Glomerular endothelial cell (primary cell): ENCODE measurements around the gene MEF2A. TPM values are rescaled to one million over a fixed set of nuclear protein-coding genes. Genes with fewer than 3 reads are reported as not detected.
"Not testable (repeated sequence)": the region's sequence is repeated elsewhere in the genome, so short reads cannot be mapped to it uniquely, and the experiment has no call there.

Experiments used
- DNase-seq: peaks from one replicate; pipeline ENCODE4 v3.0.0-alpha.2; 2011; ENCODE audit warnings: low read depth, low spot score; ENCODE audit errors: extremely low read depth
- total RNA-seq: library from RNA; depleted of rRNA; stranded (reverse); fragments of >200 nt; gene quantifications from 2 replicates; pipeline ENCODE4 v1.2.3, GENCODE V29; 2015

The MEF2A gene
- 28.9 and 58.9 TPM in 2 replicates for total RNA-seq

DNA sequence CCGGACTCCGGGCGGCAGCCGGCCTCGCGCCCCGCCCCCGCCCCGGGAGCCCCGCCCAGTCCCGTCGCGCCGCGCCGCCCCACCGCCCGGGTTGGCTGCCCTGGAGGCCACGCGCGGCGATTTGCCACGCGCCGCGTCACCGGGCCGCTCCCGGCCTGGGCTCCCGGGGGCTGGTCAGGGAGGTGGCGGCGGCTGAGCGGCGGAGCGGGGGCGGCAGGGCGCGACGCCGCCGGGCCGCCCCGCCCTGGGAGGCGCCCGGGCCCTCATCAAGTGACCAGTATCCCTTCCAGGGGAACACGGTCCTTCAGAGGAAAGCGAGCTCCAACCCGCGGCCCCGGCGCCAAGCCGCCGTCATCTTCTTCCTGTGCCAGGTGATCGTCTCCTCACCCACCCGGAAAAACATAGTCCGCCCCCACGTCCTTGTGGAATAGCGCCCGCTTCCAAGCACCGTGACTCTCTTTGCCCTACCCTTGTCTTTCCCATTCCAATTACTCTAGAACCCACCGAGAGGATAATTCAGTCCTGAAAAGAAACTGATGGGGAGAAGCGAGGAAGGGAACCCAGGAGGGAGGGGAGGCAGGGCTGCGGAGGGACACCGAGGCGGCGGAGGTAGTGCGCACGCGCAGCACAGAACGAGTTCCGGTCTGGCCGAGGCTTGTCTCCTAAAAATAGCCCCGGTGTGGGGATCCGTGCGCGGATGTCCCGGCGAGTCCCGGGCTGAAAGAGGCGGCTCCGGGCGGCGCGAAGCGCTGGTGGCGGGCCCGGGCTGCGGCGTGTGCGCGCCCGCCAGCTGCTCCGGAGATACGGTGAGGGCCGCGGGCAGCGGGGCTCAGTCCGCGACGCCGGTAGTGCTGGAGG lies at the start of gene MEF2A:
MEF2A (plus strand) TSS at position 686 of the 858 bp plus-strand sequence. CDS start 67,136 bp downstream, outside the sequence.
- DNase-seq, result peak; percentile 72

- DNase-seq, result no peak
Measured at GRCh38 chr15:99518191-99518590, 47.6 kb upstream of the MEF2A start.

GRCh38 chr15:99519366-99519765 lies 46.4 kb upstream of the MEF2A start:
- DNase-seq, result not testable (repeated sequence)

DNA sequence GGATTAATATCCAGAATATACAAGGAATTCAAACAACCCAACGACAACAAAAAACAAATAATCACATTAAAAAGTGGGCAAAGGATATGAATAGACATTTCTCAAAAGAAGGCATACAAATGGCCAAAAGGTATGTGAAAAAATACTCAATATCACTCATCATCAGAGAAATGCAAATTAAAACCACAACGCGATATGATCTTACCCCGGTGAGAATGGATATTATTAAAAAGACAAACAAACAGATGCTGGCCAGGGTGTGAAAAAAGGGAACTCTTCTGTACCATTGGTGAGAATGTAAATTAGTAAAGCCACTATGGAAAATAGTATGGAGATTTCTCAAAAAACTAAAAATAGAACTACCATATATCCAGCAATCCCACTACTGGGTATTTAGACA lies 43.5 kb upstream of the MEF2A start:
- DNase-seq, result no peak

DNA sequence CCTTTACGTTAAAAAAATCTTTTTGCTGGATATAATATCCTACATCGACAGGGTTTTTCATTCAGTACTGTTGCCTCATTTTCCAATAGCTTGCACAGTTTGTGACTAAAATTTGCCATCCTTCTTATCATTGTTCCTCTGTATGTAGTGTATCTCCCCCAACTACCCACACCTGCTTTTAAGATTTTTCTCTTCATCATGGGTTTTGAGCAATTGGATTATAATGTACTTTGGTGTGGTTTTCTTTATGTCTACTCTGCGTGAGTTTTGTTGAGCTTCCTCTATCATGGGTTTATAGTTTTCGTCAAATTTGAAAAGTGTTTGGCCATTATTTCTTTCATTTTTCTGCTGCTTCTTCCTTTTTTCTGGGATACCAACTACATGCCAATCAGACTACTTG lies 39.6 kb upstream of the MEF2A start:
- DNase-seq, result no peak

DNA sequence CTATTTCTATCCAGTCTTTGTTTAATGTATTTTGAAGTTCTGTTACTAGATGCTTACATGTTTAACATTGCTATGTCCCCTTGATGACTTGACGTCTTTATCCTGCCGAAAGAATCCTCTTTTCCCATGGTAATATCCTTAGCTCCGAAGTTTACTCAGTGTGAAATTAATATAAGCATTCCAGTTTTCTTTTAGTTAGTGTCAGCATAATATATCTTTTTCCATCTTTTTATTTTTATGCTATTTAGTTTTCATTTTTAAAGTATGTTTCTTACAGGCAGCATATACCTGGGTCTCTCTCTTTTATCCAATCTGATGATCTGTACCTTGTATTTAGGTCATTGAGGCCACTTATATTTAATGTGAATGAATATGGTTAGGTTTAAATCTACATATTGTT lies 39.1 kb upstream of the MEF2A start:
- DNase-seq, result no peak

GRCh38 chr15:99536422-99537040 lies 29.3 kb upstream of the MEF2A start:
- peak; percentile 31 for DNase-seq

GRCh38 chr15:99537344-99537743 lies 28.4 kb upstream of the MEF2A start:
- no peak for DNase-seq

- no peak for DNase-seq
Measured at GRCh38 chr15:99538261-99538660, 27.5 kb upstream of the MEF2A start.

GRCh38 chr15:99542828-99543227 lies 23.0 kb upstream of the MEF2A start:
- no peak for DNase-seq

GRCh38 chr15:99545605-99546004 lies 20.2 kb upstream of the MEF2A start:
- DNase-seq, result no peak

DNA sequence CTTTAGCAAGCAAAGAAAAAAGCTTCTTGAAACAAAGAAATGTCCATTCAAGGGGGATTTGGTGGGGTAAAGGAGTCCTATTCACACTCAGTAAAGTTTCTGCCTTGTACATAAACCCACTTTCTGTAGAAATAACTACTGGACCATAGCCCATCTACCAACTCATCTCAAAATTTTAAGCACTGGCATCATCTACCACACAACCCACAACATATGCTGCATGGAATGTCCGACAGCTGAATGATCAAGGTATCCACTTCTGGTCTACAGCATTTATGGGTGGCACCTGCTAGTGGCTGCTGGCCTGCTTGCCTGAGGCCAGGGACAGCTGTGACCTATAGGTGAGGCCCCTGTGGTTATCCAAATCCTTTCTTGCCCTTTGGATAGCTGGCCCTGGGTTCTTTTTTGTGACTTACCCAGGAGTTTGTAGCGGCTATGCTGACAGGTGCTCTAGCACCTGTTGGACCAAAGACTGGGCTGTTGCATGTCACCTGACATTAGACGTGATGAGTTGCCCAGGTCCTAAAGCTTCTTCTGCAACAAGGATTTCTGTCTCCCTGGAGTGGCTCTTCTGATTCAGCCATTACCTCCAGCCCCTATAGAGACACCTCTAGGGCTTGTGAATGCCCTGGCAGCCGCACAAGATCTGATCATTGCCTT lies 19.2 kb upstream of the MEF2A start:
- DNase-seq, result no peak

- no peak for DNase-seq
Measured at GRCh38 chr15:99547517-99547916, 18.3 kb upstream of the MEF2A start.

DNA sequence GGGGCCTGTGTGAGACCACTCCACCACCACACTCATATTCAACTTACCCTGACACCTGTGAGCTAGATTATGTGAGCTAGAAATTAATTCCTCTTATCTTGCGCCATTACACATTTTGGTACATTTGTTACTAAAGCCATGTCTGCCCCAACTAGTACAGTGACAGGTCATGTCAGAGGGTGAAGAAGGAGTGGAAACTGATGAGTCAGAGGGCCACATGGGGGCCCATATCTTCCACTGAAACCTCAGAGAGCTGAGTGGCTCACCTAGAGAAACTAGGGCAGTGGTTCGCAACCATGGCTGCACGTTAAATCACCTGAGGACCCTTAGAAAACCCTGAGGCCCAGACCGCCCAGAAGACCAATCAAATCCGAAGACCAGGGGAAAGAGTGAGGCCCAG lies 15.7 kb upstream of the MEF2A start:
- no peak for DNase-seq

DNA sequence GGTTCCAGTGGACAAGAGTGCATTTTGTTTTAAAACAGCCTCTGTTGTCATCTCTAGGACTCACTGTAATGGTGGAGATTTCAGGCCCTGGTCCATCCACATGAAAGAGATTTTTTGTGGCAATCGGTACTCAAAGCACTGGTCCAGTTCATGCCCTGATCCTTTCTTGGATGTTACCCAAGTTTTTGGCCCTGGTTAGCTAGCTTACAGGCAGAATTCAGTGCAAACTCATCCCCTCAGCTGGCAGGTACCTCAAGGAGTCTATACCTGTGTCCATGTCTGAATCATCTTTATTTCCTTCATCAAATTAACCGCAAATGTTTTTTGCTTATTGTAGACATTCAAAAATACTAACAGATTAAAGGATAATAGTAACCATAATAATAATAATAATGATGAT lies 13.7 kb upstream of the MEF2A start:
- DNase-seq, result no peak

DNA sequence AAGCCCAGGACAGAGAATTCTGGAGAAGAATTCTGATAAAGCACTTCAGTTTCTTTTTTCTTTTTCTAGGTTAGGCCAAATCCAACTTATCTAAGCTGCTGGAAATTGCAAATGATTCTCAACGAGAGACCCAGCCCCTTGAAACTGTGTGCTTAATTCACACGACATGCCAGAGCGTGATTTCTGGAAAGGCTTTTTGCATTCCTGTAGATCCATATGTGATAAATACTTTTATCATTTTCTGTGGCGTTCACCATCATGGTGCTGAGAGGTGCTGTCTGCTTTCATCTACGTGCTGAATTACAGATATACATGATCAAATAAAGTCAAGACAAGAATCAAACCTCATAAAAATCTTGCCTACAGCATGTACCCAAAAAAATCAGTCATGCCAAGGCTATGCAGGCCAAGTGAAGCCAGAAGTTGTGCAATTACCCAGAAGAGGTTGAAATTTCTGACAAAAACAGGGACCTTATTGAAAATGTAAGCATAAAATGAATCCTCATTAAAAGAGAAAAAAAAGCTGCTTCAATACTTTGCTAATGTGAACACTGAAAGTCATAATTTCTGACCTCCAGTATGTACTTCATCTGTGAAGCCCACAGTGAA lies 10.8 kb upstream of the MEF2A start:
- no peak for DNase-seq

DNA sequence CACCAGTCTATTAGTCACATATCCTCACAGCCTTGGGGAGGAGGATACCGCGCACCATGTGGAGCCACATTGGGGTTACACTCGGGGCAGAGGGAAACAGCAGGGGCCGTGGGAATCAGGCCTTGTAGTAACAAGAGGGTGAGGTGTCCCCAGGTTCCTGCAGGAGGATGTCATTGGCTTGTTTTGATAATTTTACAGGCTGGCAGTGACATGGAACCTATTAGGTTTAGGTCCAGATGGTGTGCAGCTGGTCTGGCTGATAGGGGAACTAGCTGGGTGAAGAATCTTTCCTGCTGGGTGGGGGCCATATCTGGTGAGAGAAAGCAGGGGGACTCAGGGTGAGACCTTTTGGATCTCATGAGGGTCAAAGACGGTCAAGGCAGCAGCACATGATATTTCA lies 9.8 kb upstream of the MEF2A start:
- no peak for DNase-seq

DNA sequence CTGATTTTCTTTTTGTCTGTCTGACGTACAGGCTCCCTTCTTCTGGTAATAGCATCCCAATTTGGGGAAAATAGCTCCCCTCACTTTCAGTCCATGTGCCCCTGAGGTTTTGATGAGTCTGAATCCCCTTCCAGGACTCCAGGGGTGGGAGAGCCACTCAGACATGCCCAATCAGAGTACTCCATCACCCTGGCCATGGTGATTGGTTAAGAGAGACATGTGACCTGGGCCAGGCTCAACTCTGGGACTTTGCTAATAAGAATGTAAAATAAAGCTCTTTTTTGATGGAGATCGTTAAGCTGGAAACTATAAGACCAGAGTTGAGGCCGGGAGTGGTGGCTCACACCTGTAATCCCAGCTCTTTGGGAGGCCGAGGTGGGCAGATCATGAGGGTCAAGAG lies 9.2 kb upstream of the MEF2A start:
- no peak for DNase-seq

GRCh38 chr15:99558084-99558483 lies 7.7 kb upstream of the MEF2A start:
- DNase-seq, result no peak

DNA sequence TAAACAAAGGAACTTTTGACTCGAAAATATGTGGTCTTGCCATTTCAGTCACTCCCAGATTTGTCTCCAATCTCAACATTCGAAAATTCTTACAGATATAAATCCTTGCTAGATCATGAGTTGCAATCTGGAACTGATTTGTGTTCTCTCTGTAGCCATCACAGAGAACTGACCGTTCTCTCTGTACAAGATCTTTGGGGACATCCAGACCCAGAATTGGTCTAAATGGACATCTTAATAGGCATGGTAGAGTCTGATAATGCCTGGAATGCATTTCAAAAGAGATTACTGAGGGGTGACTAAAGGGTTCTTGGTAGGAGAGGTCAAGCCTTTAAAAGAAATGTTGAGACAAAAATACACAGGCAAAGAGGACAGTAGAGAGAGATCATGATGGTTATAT lies 7.2 kb upstream of the MEF2A start:
- no peak for DNase-seq

GRCh38 chr15:99561476-99562230 lies 4.1 kb upstream of the MEF2A start:
- no peak for DNase-seq
